ENCODE data around the gene LTBP4.

The LTBP4 gene, protein sequence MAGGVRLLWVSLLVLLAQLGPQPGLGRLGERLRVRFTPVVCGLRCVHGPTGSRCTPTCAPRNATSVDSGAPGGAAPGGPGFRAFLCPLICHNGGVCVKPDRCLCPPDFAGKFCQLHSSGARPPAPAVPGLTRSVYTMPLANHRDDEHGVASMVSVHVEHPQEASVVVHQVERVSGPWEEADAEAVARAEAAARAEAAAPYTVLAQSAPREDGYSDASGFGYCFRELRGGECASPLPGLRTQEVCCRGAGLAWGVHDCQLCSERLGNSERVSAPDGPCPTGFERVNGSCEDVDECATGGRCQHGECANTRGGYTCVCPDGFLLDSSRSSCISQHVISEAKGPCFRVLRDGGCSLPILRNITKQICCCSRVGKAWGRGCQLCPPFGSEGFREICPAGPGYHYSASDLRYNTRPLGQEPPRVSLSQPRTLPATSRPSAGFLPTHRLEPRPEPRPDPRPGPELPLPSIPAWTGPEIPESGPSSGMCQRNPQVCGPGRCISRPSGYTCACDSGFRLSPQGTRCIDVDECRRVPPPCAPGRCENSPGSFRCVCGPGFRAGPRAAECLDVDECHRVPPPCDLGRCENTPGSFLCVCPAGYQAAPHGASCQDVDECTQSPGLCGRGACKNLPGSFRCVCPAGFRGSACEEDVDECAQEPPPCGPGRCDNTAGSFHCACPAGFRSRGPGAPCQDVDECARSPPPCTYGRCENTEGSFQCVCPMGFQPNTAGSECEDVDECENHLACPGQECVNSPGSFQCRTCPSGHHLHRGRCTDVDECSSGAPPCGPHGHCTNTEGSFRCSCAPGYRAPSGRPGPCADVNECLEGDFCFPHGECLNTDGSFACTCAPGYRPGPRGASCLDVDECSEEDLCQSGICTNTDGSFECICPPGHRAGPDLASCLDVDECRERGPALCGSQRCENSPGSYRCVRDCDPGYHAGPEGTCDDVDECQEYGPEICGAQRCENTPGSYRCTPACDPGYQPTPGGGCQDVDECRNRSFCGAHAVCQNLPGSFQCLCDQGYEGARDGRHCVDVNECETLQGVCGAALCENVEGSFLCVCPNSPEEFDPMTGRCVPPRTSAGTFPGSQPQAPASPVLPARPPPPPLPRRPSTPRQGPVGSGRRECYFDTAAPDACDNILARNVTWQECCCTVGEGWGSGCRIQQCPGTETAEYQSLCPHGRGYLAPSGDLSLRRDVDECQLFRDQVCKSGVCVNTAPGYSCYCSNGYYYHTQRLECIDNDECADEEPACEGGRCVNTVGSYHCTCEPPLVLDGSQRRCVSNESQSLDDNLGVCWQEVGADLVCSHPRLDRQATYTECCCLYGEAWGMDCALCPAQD (N-terminal part only)

DNA sequence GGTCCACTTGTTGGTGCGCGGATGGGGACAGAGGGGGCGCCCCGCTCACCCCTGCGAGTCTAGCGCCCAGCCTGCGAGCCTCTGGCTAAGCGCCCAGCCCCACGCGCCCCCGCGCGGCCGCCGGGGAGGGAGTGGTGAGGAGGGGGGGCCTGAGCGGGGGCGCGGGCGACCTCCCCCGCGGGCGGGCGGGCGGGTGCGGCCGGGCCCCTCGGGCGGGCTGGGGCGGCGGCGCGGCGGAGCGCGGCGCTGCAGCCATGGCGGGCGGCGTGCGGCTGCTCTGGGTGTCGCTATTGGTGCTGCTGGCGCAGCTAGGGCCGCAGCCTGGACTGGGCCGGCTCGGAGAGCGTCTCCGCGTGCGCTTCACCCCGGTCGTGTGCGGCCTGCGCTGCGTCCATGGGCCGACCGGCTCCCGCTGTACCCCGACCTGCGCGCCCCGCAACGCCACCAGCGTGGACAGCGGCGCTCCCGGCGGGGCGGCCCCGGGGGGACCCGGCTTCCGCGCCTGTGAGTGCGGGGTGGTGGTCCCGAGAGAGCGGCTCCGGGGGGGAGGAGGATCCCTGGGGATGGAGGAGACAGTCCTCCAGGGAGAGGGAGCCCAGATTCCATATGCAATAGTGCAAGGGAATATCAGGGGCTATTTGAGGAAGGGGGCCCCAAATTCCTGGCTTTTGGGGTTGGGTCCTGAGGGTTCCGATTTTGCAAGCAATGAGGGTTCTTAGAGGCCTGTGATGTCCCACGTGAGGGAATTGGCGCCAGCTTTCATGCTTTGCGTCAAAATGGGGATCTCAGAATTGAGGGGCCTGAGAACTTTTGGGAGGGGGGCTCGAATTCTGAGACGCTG lies at the start of gene LTBP4:
TSS of gene LTBP4 (plus strand) at position 236 of the 841 bp plus-strand sequence. CDS start at position 255, 19 bp downstream.
- Histone ChIP-seq H3K9me3 (ENCODE audit: control insufficient read depth, insufficient read depth, low read length) (no peaks in the 10 kb centered on the region), H3K9me2 (replicated peaks; ENCODE audit: control insufficient read depth, low read length) (no peaks in the 10 kb centered on the region), H3K4me2 (ENCODE audit: low read length) (peak within 1 kb of the TSS; percentile 77), H3K4me3 (ENCODE audit: low read length) (peak within 1 kb of the TSS; percentile 77), H3K79me2 (ENCODE audit: control insufficient read depth, low read length) (no peaks in the 10 kb centered on the region), H3F3A (ENCODE audit: control insufficient read depth, insufficient read depth) (peaks cover 18% of the 10 kb centered on the region), H3K36me3 (ENCODE audit: control insufficient read depth, low read length) (no peaks in the 10 kb centered on the region), H3K4me1 (ENCODE audit: control insufficient read depth, low read length) (peaks cover 79% of the 10 kb centered on the region), H4K20me1 (ENCODE audit: control insufficient read depth, insufficient read depth, low read depth, low read length) (peaks cover 8% of the 10 kb centered on the region; the same call in 1 of the 2 replicates), H3K27ac (ENCODE audit: low read depth, low read length) (no peak within 1 kb of the TSS), H3K27me3 (ENCODE audit: control insufficient read depth, low read length) (peaks cover 54% of the 10 kb centered on the region)
- TF ChIP-seq EZH2phosphoT487 (IDR thresholded peaks at IDR 0.05; ENCODE audit: borderline replicate concordance, low read length) (0 out of 2 replicates have a peak, but pooled peaks have one; percentile 63), CTCF (IDR thresholded peaks at IDR 0.05; ENCODE audit: low read depth, low read length, poor library complexity, severe bottlenecking) (no peak)

GRCh38 chr19:40552848-40553247 lies 48.3 kb upstream of the LTBP4 start:
- H3K4me1 ChIP-seq (ENCODE audit: control insufficient read depth, low read length), result peaks cover 3% of the 10 kb centered on the region; the same call in 1 of the 2 replicates
- no peak for TF ChIP-seq EZH2phosphoT487 (IDR thresholded peaks at IDR 0.05; ENCODE audit: borderline replicate concordance, low read length)
- TF ChIP-seq CTCF (IDR thresholded peaks at IDR 0.05; ENCODE audit: low read depth, low read length, poor library complexity, severe bottlenecking), result no peak
- H3K4me3 ChIP-seq (ENCODE audit: low read length), result no peak overlapping the region
- H3K9me2 ChIP-seq (replicated peaks; ENCODE audit: control insufficient read depth, low read length), result no peaks in the 10 kb centered on the region
- no peaks in the 10 kb centered on the region for H3F3A ChIP-seq (ENCODE audit: control insufficient read depth, insufficient read depth)
- no peaks in the 10 kb centered on the region for H3K36me3 ChIP-seq (ENCODE audit: control insufficient read depth, low read length)
- no peaks in the 10 kb centered on the region for H3K9me3 ChIP-seq (ENCODE audit: control insufficient read depth, insufficient read depth, low read length)
- no peaks in the 10 kb centered on the region for H4K20me1 ChIP-seq (ENCODE audit: control insufficient read depth, insufficient read depth, low read depth, low read length)
- no peak overlapping the region for H3K27ac ChIP-seq (ENCODE audit: low read depth, low read length)
- H3K4me2 ChIP-seq (ENCODE audit: low read length), result no peak overlapping the region
- H3K27me3 ChIP-seq (ENCODE audit: control insufficient read depth, low read length), result peaks cover 5% of the 10 kb centered on the region
- no peaks in the 10 kb centered on the region for H3K79me2 ChIP-seq (ENCODE audit: control insufficient read depth, low read length)
